Liver (tissue), 9 donors: ENCODE measurements around the gene LAMB1. TPM values are rescaled to one million over a fixed set of nuclear protein-coding genes. Genes with fewer than 3 reads are reported as not detected.

Experiments used
- DNase-seq: peaks from one replicate; pipeline ENCODE4 v3.0.0-alpha.2; 2017; ENCODE audit warnings: low spot score
- H3K27ac ChIP-seq, 2 donors: one replicate each; pipeline ENCODE4 v1.7.0; 2013; ENCODE audit warnings: inconsistent platforms in 2 of 2, low read length in 2 of 2, control low read depth in 1 of 2, low read depth in 1 of 2, mild to moderate bottlenecking in 1 of 2
- H3K27me3 ChIP-seq, 4 donors: one replicate each; pipeline versions ENCODE4 v1.6.1 to v1.7.0; 2013; ENCODE audit warnings: low read length in 3 of 4, inconsistent platforms in 1 of 4, mild to moderate bottlenecking in 1 of 4, moderate library complexity in 1 of 4; ENCODE audit not compliant: control insufficient read depth in 4 of 4, insufficient read depth in 4 of 4
- H3K36me3 ChIP-seq, 4 donors: one replicate each; pipeline versions ENCODE4 v1.6.1 to v1.7.0; 2013; ENCODE audit warnings: low read length in 3 of 4, mild to moderate bottlenecking in 3 of 4, low read depth in 1 of 4, moderate library complexity in 1 of 4; ENCODE audit not compliant: control insufficient read depth in 4 of 4, insufficient read depth in 3 of 4
- H3K4me1 ChIP-seq, 4 donors: one replicate each; pipeline versions ENCODE4 v1.6.1 to v1.7.0; 2013; ENCODE audit warnings: low read length in 3 of 4, mild to moderate bottlenecking in 3 of 4, moderate library complexity in 1 of 4; ENCODE audit not compliant: control insufficient read depth in 4 of 4, insufficient read depth in 4 of 4
- H3K4me3 ChIP-seq, 3 donors: one replicate each; pipeline versions ENCODE4 v1.6.1 to v1.7.0; 2013; ENCODE audit warnings: low read length in 3 of 3, control low read depth in 1 of 3, low read depth in 1 of 3, mild to moderate bottlenecking in 1 of 3
- H3K9ac ChIP-seq, 2 donors: one replicate each; pipeline ENCODE4 v1.7.0; 2013; ENCODE audit warnings: low read length in 2 of 2, mild to moderate bottlenecking in 2 of 2, moderate library complexity in 2 of 2, control low read depth in 1 of 2, low read depth in 1 of 2
- H3K9me3 ChIP-seq, 4 donors: one replicate each; pipeline versions ENCODE4 v1.6.1 to v1.7.0; 2013; ENCODE audit warnings: low read length in 3 of 4; ENCODE audit not compliant: control insufficient read depth in 4 of 4
- EGR1 ChIP-seq, 2 donors: IDR thresholded peaks; 2 replicates each; pipeline ENCODE4 v1.6.1; 2016 to 2018; ENCODE audit warnings: antibody characterized with exemption in 2 of 2, low read depth in 2 of 2
- FOXA1 ChIP-seq: IDR thresholded peaks from 2 replicates; pipeline ENCODE4 v1.6.1; 2016; ENCODE audit warnings: antibody characterized with exemption
- FOXA2 ChIP-seq: IDR thresholded peaks from 2 replicates; pipeline ENCODE4 v1.6.1; 2016; ENCODE audit warnings: antibody characterized with exemption
- GABPA ChIP-seq, 2 donors: IDR thresholded peaks in 1 of 2; conservative IDR thresholded peaks in 1 of 2; 2 replicates each; pipeline ENCODE4 v1.6.1; 2016; ENCODE audit warnings: antibody characterized with exemption in 2 of 2, mild to moderate bottlenecking in 1 of 2, moderate library complexity in 1 of 2
- HNF4A ChIP-seq, 2 donors: conservative IDR thresholded peaks; 2 replicates each; pipeline ENCODE4 v1.6.1; 2016; ENCODE audit warnings: antibody characterized with exemption in 2 of 2, mild to moderate bottlenecking in 2 of 2
- HNF4G ChIP-seq: IDR thresholded peaks from 2 replicates; pipeline ENCODE4 v1.6.1; 2016; ENCODE audit warnings: antibody characterized with exemption
- JUND ChIP-seq, 2 donors: IDR thresholded peaks; 2 replicates each; pipeline ENCODE4 v1.6.1; 2016; ENCODE audit warnings: antibody characterized with exemption in 2 of 2
- NR2F2 ChIP-seq: IDR thresholded peaks from 2 replicates; pipeline ENCODE4 v1.6.1; 2016; ENCODE audit warnings: antibody characterized with exemption
- RAD21 ChIP-seq, 2 donors: IDR thresholded peaks; 2 replicates each; pipeline ENCODE4 v1.6.1; 2016; ENCODE audit warnings: antibody characterized with exemption in 2 of 2, mild to moderate bottlenecking in 2 of 2
- RXRA ChIP-seq, 2 donors: IDR thresholded peaks; 2 replicates each; pipeline ENCODE4 v1.6.1; 2017 to 2018; ENCODE audit warnings: antibody characterized with exemption in 2 of 2, mild to moderate bottlenecking in 1 of 2
- SP1 ChIP-seq: IDR thresholded peaks from 2 replicates; pipeline ENCODE4 v1.6.1; 2018; ENCODE audit warnings: antibody characterized with exemption, mild to moderate bottlenecking
- TAF1 ChIP-seq: conservative IDR thresholded peaks from 2 replicates; pipeline ENCODE4 v1.6.1; 2016; ENCODE audit warnings: antibody characterized with exemption, mild to moderate bottlenecking
- YY1 ChIP-seq: IDR thresholded peaks from 2 replicates; pipeline ENCODE4 v1.6.1; 2016; ENCODE audit warnings: antibody characterized with exemption, mild to moderate bottlenecking
- WGBS: extraction: QIAGEN DNeasy Blood & Tissue Kit; methylation state at CpG from one replicate; pipeline ENCODE4 v1.1.7; 2013; 5-methylcytosine and 5-hydroxymethylcytosine counted together
- polyA plus RNA-seq, 2 donors: library from polyadenylated mRNA; stranded (reverse) in 1 of 2; unstranded in 1 of 2; fragments of 200-250 nt in 1 of 2; fragments of >200 nt in 1 of 2; fragmentation: Nextera tagmentation in 1 of 2; extraction: Ambion mirVana in 1 of 2; gene quantifications; one replicate each; pipeline versions ENCODE4 v1.2.1 to v1.2.3, GENCODE V29; 2013 to 2015
- total RNA-seq, 2 donors: library from RNA; depleted of rRNA; stranded (reverse); fragments of >200 nt; gene quantifications; one replicate each; pipeline ENCODE4 v1.2.3, GENCODE V29; 2014
- TF ChIP-seq, protein P1 (sequence below): fragments of 150-350 bp; IDR thresholded peaks from 2 replicates; pipeline ENCODE4 v1.5.1; 2017; ENCODE audit warnings: improper control_type of control experiment, low read depth, low read length; ENCODE audit not compliant: missing input control
- TF ChIP-seq, protein P2 (sequence below): IDR thresholded peaks from 2 replicates; pipeline ENCODE4 v1.6.1; 2016; ENCODE audit warnings: antibody characterized with exemption, mild to moderate bottlenecking
- TF ChIP-seq, protein P3 (sequence below): IDR thresholded peaks from 2 replicates; pipeline ENCODE4 v1.6.1; 2016; ENCODE audit warnings: antibody characterized with exemption
- TF ChIP-seq, protein P4 (sequence below): IDR thresholded peaks from 2 replicates; pipeline ENCODE4 v1.6.1; 2016; ENCODE audit warnings: antibody characterized with exemption
- TF ChIP-seq, protein P5 (sequence below): IDR thresholded peaks from 2 replicates; pipeline ENCODE4 v1.6.1; 2016; ENCODE audit warnings: antibody characterized with exemption
- donor health status: healthy.
- donor health status: healthy.
- donor health status: healthy.
- donor health status: healthy.
- donor health status: healthy.

Gene LAMB1
- total and polyA plus RNA-seq, 4 donors: 12.6 to 63.1 (median 25.8) TPM

DNA sequence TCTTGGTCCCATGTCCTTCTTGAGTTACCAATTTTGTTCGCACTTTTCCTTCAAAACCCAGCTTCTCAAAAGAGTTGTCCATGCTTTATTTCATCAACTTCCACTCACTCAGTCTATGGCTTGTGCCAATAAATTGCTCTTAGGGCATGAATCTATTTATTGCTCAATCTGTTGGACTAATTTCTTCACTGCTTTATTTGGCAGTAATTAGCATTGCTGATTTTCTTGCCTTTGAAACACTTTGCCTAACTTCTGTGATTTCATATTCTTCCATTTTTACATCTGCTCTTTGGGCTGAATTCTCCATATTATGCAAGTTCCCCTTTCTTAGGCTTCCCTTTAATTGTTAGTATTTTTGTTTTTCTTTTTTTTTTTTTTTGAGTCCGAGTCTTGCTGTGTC, 95.2 kb downstream of the LAMB1 start:
- no peak for DNase-seq
- Histone ChIP-seq H3K27ac (peak overlapping the region; percentile 17 to 44), H3K4me1 (peaks cover 4 to 15% (median 12%) of the 10 kb centered on the region in 4 donors), H3K27me3 (no peaks in the 10 kb centered on the region), H3K9me3 (no peaks in the 10 kb centered on the region), H3K4me3 (no peak overlapping the region), H3K36me3 (peaks cover 2 to 46% (median 29%) of the 10 kb centered on the region in 4 donors), H3K9ac (no peak overlapping the region)
- WGBS: 82% methylated on average over 2 of the region's 2 CpGs
- TF ChIP-seq RXRA (IDR thresholded peaks at IDR 0.05): peak in 1 of 2 donors; percentile 28
- no peak for TF ChIP-seq SP1
- TF ChIP-seq RAD21 (IDR thresholded peaks at IDR 0.05): no peak
- peak in 1 of 2 donors; percentile 15 for TF ChIP-seq JUND (IDR thresholded peaks at IDR 0.05)
- TF ChIP-seq HNF4A (conservative IDR thresholded peaks at IDR 0.05): peak; percentile 22 to 48

DNA sequence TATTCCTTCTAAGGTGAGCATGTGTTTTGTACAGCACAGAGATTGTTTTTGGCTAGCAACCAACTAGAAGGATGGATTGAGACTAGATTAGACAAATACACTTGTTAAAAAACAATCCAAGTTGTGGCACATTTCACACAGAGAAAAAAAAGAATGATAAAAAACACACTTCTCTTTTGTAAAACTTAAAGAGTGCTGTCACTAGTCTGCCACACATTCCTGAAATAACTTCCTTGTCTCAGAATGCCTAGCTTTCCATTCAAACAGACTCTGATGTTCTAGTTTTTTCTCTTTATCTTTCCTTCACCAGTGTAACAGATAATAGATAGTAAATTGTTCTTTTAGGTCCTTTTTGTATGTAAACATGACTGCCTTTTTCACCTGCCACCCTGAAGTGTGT, 100.6 kb downstream of the LAMB1 start:
- DNase-seq: no peak
- Histone ChIP-seq H3K27me3 (no peaks in the 10 kb centered on the region), H3K9ac (no peak overlapping the region), H3K4me3 (no peak overlapping the region), H3K36me3 (peaks cover 0 to 34% (median 22%) of the 10 kb centered on the region in 4 donors), H3K27ac (no peak overlapping the region), H3K4me1 (peaks cover 5 to 16% (median 15%) of the 10 kb centered on the region in 4 donors), H3K9me3 (no peaks in the 10 kb centered on the region)
- TF ChIP-seq TAF1 (no peak), HNF4G (no peak), RAD21 (IDR thresholded peaks at IDR 0.05) (no peak), EGR1 (IDR thresholded peaks at IDR 0.05; ENCODE audit: low read depth in 2 of 2) (no peak), YY1 (no peak), JUND (IDR thresholded peaks at IDR 0.05) (no peak), HNF4A (conservative IDR thresholded peaks at IDR 0.05) (no peak), GABPA (IDR thresholded peaks at IDR 0.05 in 1 of 2, conservative IDR thresholded peaks at IDR 0.05 in 1 of 2) (no peak), RXRA (IDR thresholded peaks at IDR 0.05) (no peak), NR2F2 (no peak), FOXA2 (no peak), FOXA1 (no peak), SP1 (no peak)
- TF ChIP-seq, protein P1, sequence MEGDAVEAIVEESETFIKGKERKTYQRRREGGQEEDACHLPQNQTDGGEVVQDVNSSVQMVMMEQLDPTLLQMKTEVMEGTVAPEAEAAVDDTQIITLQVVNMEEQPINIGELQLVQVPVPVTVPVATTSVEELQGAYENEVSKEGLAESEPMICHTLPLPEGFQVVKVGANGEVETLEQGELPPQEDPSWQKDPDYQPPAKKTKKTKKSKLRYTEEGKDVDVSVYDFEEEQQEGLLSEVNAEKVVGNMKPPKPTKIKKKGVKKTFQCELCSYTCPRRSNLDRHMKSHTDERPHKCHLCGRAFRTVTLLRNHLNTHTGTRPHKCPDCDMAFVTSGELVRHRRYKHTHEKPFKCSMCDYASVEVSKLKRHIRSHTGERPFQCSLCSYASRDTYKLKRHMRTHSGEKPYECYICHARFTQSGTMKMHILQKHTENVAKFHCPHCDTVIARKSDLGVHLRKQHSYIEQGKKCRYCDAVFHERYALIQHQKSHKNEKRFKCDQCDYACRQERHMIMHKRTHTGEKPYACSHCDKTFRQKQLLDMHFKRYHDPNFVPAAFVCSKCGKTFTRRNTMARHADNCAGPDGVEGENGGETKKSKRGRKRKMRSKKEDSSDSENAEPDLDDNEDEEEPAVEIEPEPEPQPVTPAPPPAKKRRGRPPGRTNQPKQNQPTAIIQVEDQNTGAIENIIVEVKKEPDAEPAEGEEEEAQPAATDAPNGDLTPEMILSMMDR: no peak
- TF ChIP-seq, protein P2, sequence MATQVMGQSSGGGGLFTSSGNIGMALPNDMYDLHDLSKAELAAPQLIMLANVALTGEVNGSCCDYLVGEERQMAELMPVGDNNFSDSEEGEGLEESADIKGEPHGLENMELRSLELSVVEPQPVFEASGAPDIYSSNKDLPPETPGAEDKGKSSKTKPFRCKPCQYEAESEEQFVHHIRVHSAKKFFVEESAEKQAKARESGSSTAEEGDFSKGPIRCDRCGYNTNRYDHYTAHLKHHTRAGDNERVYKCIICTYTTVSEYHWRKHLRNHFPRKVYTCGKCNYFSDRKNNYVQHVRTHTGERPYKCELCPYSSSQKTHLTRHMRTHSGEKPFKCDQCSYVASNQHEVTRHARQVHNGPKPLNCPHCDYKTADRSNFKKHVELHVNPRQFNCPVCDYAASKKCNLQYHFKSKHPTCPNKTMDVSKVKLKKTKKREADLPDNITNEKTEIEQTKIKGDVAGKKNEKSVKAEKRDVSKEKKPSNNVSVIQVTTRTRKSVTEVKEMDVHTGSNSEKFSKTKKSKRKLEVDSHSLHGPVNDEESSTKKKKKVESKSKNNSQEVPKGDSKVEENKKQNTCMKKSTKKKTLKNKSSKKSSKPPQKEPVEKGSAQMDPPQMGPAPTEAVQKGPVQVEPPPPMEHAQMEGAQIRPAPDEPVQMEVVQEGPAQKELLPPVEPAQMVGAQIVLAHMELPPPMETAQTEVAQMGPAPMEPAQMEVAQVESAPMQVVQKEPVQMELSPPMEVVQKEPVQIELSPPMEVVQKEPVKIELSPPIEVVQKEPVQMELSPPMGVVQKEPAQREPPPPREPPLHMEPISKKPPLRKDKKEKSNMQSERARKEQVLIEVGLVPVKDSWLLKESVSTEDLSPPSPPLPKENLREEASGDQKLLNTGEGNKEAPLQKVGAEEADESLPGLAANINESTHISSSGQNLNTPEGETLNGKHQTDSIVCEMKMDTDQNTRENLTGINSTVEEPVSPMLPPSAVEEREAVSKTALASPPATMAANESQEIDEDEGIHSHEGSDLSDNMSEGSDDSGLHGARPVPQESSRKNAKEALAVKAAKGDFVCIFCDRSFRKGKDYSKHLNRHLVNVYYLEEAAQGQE: no peak
- TF ChIP-seq, protein P3, sequence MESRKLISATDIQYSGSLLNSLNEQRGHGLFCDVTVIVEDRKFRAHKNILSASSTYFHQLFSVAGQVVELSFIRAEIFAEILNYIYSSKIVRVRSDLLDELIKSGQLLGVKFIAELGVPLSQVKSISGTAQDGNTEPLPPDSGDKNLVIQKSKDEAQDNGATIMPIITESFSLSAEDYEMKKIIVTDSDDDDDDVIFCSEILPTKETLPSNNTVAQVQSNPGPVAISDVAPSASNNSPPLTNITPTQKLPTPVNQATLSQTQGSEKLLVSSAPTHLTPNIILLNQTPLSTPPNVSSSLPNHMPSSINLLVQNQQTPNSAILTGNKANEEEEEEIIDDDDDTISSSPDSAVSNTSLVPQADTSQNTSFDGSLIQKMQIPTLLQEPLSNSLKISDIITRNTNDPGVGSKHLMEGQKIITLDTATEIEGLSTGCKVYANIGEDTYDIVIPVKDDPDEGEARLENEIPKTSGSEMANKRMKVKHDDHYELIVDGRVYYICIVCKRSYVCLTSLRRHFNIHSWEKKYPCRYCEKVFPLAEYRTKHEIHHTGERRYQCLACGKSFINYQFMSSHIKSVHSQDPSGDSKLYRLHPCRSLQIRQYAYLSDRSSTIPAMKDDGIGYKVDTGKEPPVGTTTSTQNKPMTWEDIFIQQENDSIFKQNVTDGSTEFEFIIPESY: no peak
- TF ChIP-seq, protein P4, sequence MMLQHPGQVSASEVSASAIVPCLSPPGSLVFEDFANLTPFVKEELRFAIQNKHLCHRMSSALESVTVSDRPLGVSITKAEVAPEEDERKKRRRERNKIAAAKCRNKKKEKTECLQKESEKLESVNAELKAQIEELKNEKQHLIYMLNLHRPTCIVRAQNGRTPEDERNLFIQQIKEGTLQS: no peak
- TF ChIP-seq, protein P5, sequence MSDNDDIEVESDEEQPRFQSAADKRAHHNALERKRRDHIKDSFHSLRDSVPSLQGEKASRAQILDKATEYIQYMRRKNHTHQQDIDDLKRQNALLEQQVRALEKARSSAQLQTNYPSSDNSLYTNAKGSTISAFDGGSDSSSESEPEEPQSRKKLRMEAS: no peak
